HCT116 (cell line): ENCODE results near the gene GPR65. TPM values are rescaled to one million over a fixed set of nuclear protein-coding genes. Genes with fewer than 3 reads are reported as not detected.

Experiments
- ATAC-seq: fragments of 200-7000 bp; cut with Tn5 transposase; 2 replicates; pipeline ENCODE4 v1.9.1; 2020; ENCODE audit warnings: mild to moderate bottlenecking, moderate library complexity
- BruUV-seq: library from RNA; stranded (reverse); fragments of 400-500 nt; replicated peaks from 2 replicates; lab custom pipeline; 2021; lab: Mats Ljungman, UMichigan
- CTCF ChIA-PET: fragments of 300-600 bp; sonication (Branson Sonifier 250); formaldehyde crosslinking; loops from one replicate; lab custom pipeline; 2021; ENCODE audit warnings: antibody characterized with exemption; lab: Charles Lee
- POLR2A ChIA-PET: fragments of 300-600, 350-600 bp; sonication (Branson Sonifier 250); formaldehyde crosslinking; loops from one replicate; lab custom pipeline; 2021; ENCODE audit warnings: antibody characterized with exemption; lab: Charles Lee
- RAD21 ChIA-PET, 2 experiments: fragments of 300-600 bp; sonication (Branson Sonifier 250); formaldehyde crosslinking; loops; one replicate each; lab custom pipeline; 2023; ENCODE audit warnings: low total read pairs in 2 of 2; ENCODE audit not compliant: uncharacterized antibody in 2 of 2, unreplicated experiment in 2 of 2, low non-redundant PET in 1 of 2; lab: Charles Lee
- DNase-seq: peaks from one replicate; pipeline ENCODE4 v3.0.0-alpha.2; 2010; ENCODE audit warnings: low read depth, low spot score
- H2AFZ ChIP-seq: fragments of 200-600 bp; shearing (Covaris generic), sonication (generic); 2 replicates; pipeline ENCODE4 v1.6.1; 2017; ENCODE audit warnings: low read depth, mixed run types, mixed read lengths, antibody characterized with exemption, low read length; ENCODE audit not compliant: poor library complexity, severe bottlenecking
- H3K27ac ChIP-seq: 2 replicates; pipeline ENCODE4 v1.5.1; 2012; ENCODE audit warnings: low read depth, low read length
- H3K27me3 ChIP-seq: fragments of 200-600 bp; sonication (generic); 2 replicates; pipeline ENCODE4 v1.6.1; 2016; ENCODE audit warnings: mixed run types, low read length, mixed read lengths; ENCODE audit not compliant: insufficient read depth
- H3K36me3 ChIP-seq, 2 experiments: fragments of 200-500 bp in 1 of 2; fragments of 200-600 bp in 1 of 2; sonication (Bioruptor generic) in 1 of 2; sonication (generic) in 1 of 2; 2 replicates each; pipeline versions ENCODE4 v1.5.1 to v1.6.1; 2014 to 2016; ENCODE audit warnings: low read length in 2 of 2, inconsistent platforms in 1 of 2, mixed read lengths in 1 of 2, mixed run types in 1 of 2; ENCODE audit not compliant: insufficient read depth in 2 of 2, control insufficient read depth in 1 of 2
- H3K4me1 ChIP-seq, 2 experiments: fragments of 200-600 bp in 1 of 2; sonication (generic) in 1 of 2; 2 replicates each; pipeline versions ENCODE4 v1.5.1 to v1.6.1; 2012 to 2017; ENCODE audit warnings: low read length in 2 of 2, inconsistent platforms in 1 of 2, mild to moderate bottlenecking in 1 of 2, mixed read lengths in 1 of 2, mixed run types in 1 of 2, moderate library complexity in 1 of 2; ENCODE audit not compliant: insufficient read depth in 2 of 2, control insufficient read depth in 1 of 2
- H3K4me2 ChIP-seq: fragments of 200-600 bp; sonication (generic); 2 replicates; pipeline ENCODE4 v1.6.1; 2017; ENCODE audit warnings: mixed run types, low read length, mixed read lengths
- H3K4me3 ChIP-seq, 2 experiments: fragments of 200-600 bp in 1 of 2; sonication (generic) in 1 of 2; replicated peaks in 1 of 2; 2 replicates each; pipeline ENCODE4 v1.5.1; 2011 to 2016; ENCODE audit warnings: low read length in 2 of 2, control low read depth in 1 of 2, low read depth in 1 of 2, mild to moderate bottlenecking in 1 of 2, mixed read lengths in 1 of 2, mixed run types in 1 of 2
- H3K79me2 ChIP-seq: fragments of 200-600 bp; sonication (generic); 2 replicates; pipeline ENCODE4 v1.6.1; 2017; ENCODE audit warnings: mild to moderate bottlenecking, mixed run types, low read length, moderate library complexity, mixed read lengths; ENCODE audit not compliant: insufficient read depth
- H3K9ac ChIP-seq: fragments of 200-600 bp; sonication (generic); 2 replicates; pipeline ENCODE4 v1.6.1; 2016; ENCODE audit warnings: low read length, mixed read lengths
- H3K9me2 ChIP-seq: fragments of 200-600 bp; sonication (generic), shearing (Covaris generic); 2 replicates; pipeline ENCODE4 v1.6.1; 2017; ENCODE audit warnings: mixed run types, mild to moderate bottlenecking, moderate library complexity; ENCODE audit not compliant: insufficient read depth
- H3K9me3 ChIP-seq, 2 experiments: fragments of 200-500 bp in 1 of 2; fragments of 200-600 bp in 1 of 2; sonication (Bioruptor generic) in 1 of 2; sonication (generic) in 1 of 2; 2 replicates each; pipeline ENCODE4 v1.6.1; 2014 to 2017; ENCODE audit warnings: low read length in 2 of 2, mixed read lengths in 2 of 2, inconsistent platforms in 1 of 2, low read depth in 1 of 2, mild to moderate bottlenecking in 1 of 2, mixed run types in 1 of 2, moderate library complexity in 1 of 2; ENCODE audit not compliant: control insufficient read depth in 1 of 2, insufficient read depth in 1 of 2
- H4K20me1 ChIP-seq: fragments of 200-600 bp; sonication (generic), shearing (Covaris generic); 2 replicates; pipeline ENCODE4 v1.6.1; 2017; ENCODE audit warnings: mixed run types, mild to moderate bottlenecking, moderate library complexity; ENCODE audit not compliant: insufficient read depth
- ATF3 ChIP-seq: IDR thresholded peaks from 2 replicates; pipeline ENCODE4 v1.6.1; 2012
- POLR2AphosphoS5 ChIP-seq: IDR thresholded peaks from 2 replicates; pipeline ENCODE4 v1.6.1; 2011; ENCODE audit warnings: mild to moderate bottlenecking, low read depth, low read length, moderate library complexity
- RAD21 ChIP-seq: IDR thresholded peaks from 2 replicates; pipeline ENCODE4 v1.6.1; 2012; ENCODE audit warnings: low read depth, mild to moderate bottlenecking
- REST ChIP-seq: IDR thresholded peaks from 2 replicates; pipeline ENCODE4 v1.6.1; 2012; ENCODE audit warnings: low read depth
- SIN3A ChIP-seq: IDR thresholded peaks from 2 replicates; pipeline ENCODE4 v1.6.1; 2012; ENCODE audit warnings: low read depth
- ZBTB33 ChIP-seq: IDR thresholded peaks from 2 replicates; pipeline ENCODE4 v1.6.1; 2011; ENCODE audit warnings: mild to moderate bottlenecking, low read length, moderate library complexity; ENCODE audit not compliant: insufficient replicate concordance; ENCODE audit errors: extremely low read depth
- intact Hi-C: fragments of 100-400 bp; cut with micrococcal nuclease; formaldehyde crosslinking; loops from 2 replicates; pipeline ENCODE4 v1.10.0; 2022
- total RNA-seq: library from RNA; stranded (reverse); gene quantifications from one replicate; pipeline ENCODE4 v1.2.1, GENCODE V29; 2021; ENCODE audit not compliant: unreplicated experiment

Gene GPR65
- total RNA-seq, 1 experiment from 2014 or later: 0.05 TPM

- H4K20me1 ChIP-seq: no peaks in the 10 kb centered on the region
- no peak for ATAC-seq
These were observed 43.7 kb upstream of the GPR65 start for GRCh38 chr14:87961246-87961645.

More at GRCh38 chr14:87961246-87961645, 43.7 kb upstream of the GPR65 start:
- TF ChIP-seq POLR2AphosphoS5: no peak
- no peak for TF ChIP-seq REST
- TF ChIP-seq ATF3: no peak
- TF ChIP-seq ZBTB33: no peak
- TF ChIP-seq SIN3A: no peak
- TF ChIP-seq RAD21: no peak
- Histone ChIP-seq H3K4me3 (no peak overlapping the region), H3K9ac (no peak overlapping the region), H3K4me2 (no peak overlapping the region), H3K79me2 (no peaks in the 10 kb centered on the region), H3K27ac (no peak overlapping the region), H3K9me3 (no peaks in the 10 kb centered on the region), H2AFZ (no peak overlapping the region), H3K9me2 (no peaks in the 10 kb centered on the region), H3K27me3 (no peaks in the 10 kb centered on the region), H3K4me1 (no peaks in the 10 kb centered on the region), H3K36me3 (no peaks in the 10 kb centered on the region)
- ChIA-PET POLR2A (no interaction called here), CTCF (no interaction called here), RAD21 (no interaction called here)
- no TSS peak for BruUV-seq
- no peak for DNase-seq
- intact Hi-C loops: no loop called here
